ENCODE results near the gene NSF.
"Not testable (repeated sequence)": the region's sequence is repeated elsewhere in the genome, so short reads cannot be mapped to it uniquely, and the experiment has no call there.

GRCh38 chr17:46649246-46649645, 58.8 kb downstream of the NSF start:
- not testable (repeated sequence) for TF ChIP-seq POLR2AphosphoS5 (IDR thresholded peaks at IDR 0.05; ENCODE audit: low read depth); CTCF (IDR thresholded peaks at IDR 0.05; ENCODE audit: insufficient read depth, low read length); REST (IDR thresholded peaks at IDR 0.05; ENCODE audit: insufficient replicate concordance, low read depth); GABPA (IDR thresholded peaks at IDR 0.05; ENCODE audit: low read depth)

All from HL-60 (cell line).